GM23338 (cell line): ENCODE data around the gene DDX20. TPM values are rescaled to one million over a fixed set of nuclear protein-coding genes. Genes with fewer than 3 reads are reported as not detected.

Source experiments
- ATAC-seq: fragments of 200-7000 bp; cut with Tn5 transposase; 3 replicates; pipeline ENCODE4 v1.9.1; 2020
- DNase-seq: peaks from one replicate; pipeline ENCODE4 v3.0.0-alpha.2; 2015; ENCODE audit warnings: low spot score
- H2AFZ ChIP-seq: fragments of 200-600 bp; sonication (generic); 2 replicates; pipeline ENCODE4 v1.8.0; 2016; ENCODE audit warnings: antibody characterized with exemption, mild to moderate bottlenecking, moderate library complexity
- H3F3A ChIP-seq: fragments of 200-600 bp; sonication (generic); replicated peaks from 2 replicates; pipeline ENCODE4 v1.8.0; 2017; ENCODE audit warnings: antibody characterized with exemption, mixed run types, low read depth
- H3K27ac ChIP-seq: fragments of 200-600 bp; sonication (generic); 2 replicates; pipeline ENCODE4 v1.6.1; 2016; ENCODE audit warnings: low read depth
- H3K27me3 ChIP-seq: fragments of 200-600 bp; sonication (generic); 2 replicates; pipeline ENCODE4 v1.8.0; 2016; ENCODE audit warnings: mild to moderate bottlenecking, mixed run types, moderate library complexity; ENCODE audit not compliant: insufficient read depth
- H3K36me3 ChIP-seq: fragments of 200-600 bp; sonication (generic); 2 replicates; pipeline ENCODE4 v1.8.0; 2016; ENCODE audit warnings: mild to moderate bottlenecking; ENCODE audit not compliant: insufficient read depth
- H3K4me1 ChIP-seq: fragments of 200-600 bp; sonication (generic); 2 replicates; pipeline ENCODE4 v1.8.0; 2016; ENCODE audit warnings: mild to moderate bottlenecking, moderate library complexity; ENCODE audit not compliant: insufficient read depth
- H3K4me2 ChIP-seq: fragments of 200-600 bp; sonication (generic); 2 replicates; pipeline ENCODE4 v1.7.1; 2017; ENCODE audit warnings: mixed run types
- H3K4me3 ChIP-seq: fragments of 200-600 bp; sonication (generic); 2 replicates; pipeline ENCODE4 v1.6.1; 2016; ENCODE audit warnings: mixed run types
- H3K79me2 ChIP-seq: fragments of 200-600 bp; sonication (generic); replicated peaks from 2 replicates; pipeline ENCODE4 v1.8.0; 2017; ENCODE audit warnings: mild to moderate bottlenecking; ENCODE audit not compliant: insufficient read depth
- H3K9me2 ChIP-seq: fragments of 200-600 bp; sonication (generic); 2 replicates; pipeline ENCODE4 v1.8.0; 2017; ENCODE audit not compliant: insufficient read depth
- H4K20me1 ChIP-seq: fragments of 200-600 bp; sonication (generic); replicated peaks from 2 replicates; pipeline ENCODE4 v1.8.0; 2017; ENCODE audit warnings: mild to moderate bottlenecking; ENCODE audit not compliant: insufficient read depth
- H3K27ac Mint-ChIP-seq: 2 replicates; pipeline ENCODE4 v1.8.0; 2020; ENCODE audit warnings: inconsistent platforms, mild to moderate bottlenecking, moderate library complexity, mixed read lengths
- H3K27me3 Mint-ChIP-seq: 3 replicates; pipeline ENCODE4 v1.8.0; 2022; ENCODE audit warnings: low read depth, mild to moderate bottlenecking, moderate library complexity, mixed read lengths, inconsistent platforms; ENCODE audit not compliant: insufficient read depth, poor library complexity
- H3K36me3 Mint-ChIP-seq: 3 replicates; pipeline ENCODE4 v1.8.0; 2021; ENCODE audit warnings: low read depth, mild to moderate bottlenecking, inconsistent platforms, moderate library complexity, mixed read lengths
- H3K4me1 Mint-ChIP-seq: 3 replicates; pipeline ENCODE4 v1.8.0; 2020; ENCODE audit warnings: mild to moderate bottlenecking, inconsistent platforms, mixed read lengths
- H3K4me3 Mint-ChIP-seq: 3 replicates; pipeline ENCODE4 v1.8.0; 2021; ENCODE audit warnings: moderate library complexity, mild to moderate bottlenecking, inconsistent platforms, mixed read lengths
- H3K9me3 Mint-ChIP-seq: 3 replicates; pipeline ENCODE4 v1.8.0; 2020; ENCODE audit warnings: moderate library complexity, mild to moderate bottlenecking, inconsistent platforms, mixed read lengths
- EZH2phosphoT487 ChIP-seq: fragments of 200-600 bp; sonication (generic); IDR thresholded peaks from one replicate; pipeline ENCODE4 v1.8.1; 2018; ENCODE audit warnings: antibody characterized with exemption; ENCODE audit not compliant: unreplicated experiment
- JUNB ChIP-seq: IDR thresholded peaks from one replicate; pipeline ENCODE4 v1.6.1; 2016; ENCODE audit warnings: antibody characterized with exemption; ENCODE audit not compliant: unreplicated experiment
- NANOG ChIP-seq: IDR thresholded peaks from 2 replicates; pipeline ENCODE4 v1.6.1; 2016; ENCODE audit warnings: antibody characterized with exemption, borderline replicate concordance
- ZNF462 ChIP-seq: fragments of 250-450 bp; sonication (Bioruptor Pico); IDR thresholded peaks from 2 replicates; pipeline ENCODE4 v1.5.0; 2020; ENCODE audit warnings: mild to moderate bottlenecking, moderate library complexity
- polyA plus RNA-seq: library from polyadenylated mRNA; unstranded; fragments of >200 nt; fragmentation: Nextera tagmentation; extraction: Ambion mirVana; gene quantifications from 2 replicates; pipeline ENCODE4 v1.2.1, GENCODE V29; 2016
- total RNA-seq: library from RNA; depleted of rRNA; stranded (reverse); fragments of >200 nt; shearing (Covaris generic); gene quantifications from 2 replicates; pipeline ENCODE4 v1.2.3, GENCODE V29; 2014
- TF ChIP-seq, protein P1 (sequence below): IDR thresholded peaks from 2 replicates; pipeline ENCODE4 v1.6.1; 2016; ENCODE audit warnings: antibody characterized with exemption

DDX20 gene
- total and polyA plus RNA-seq, 2 experiments from 2014 or later: 11.9 to 54.4 TPM

DNA sequence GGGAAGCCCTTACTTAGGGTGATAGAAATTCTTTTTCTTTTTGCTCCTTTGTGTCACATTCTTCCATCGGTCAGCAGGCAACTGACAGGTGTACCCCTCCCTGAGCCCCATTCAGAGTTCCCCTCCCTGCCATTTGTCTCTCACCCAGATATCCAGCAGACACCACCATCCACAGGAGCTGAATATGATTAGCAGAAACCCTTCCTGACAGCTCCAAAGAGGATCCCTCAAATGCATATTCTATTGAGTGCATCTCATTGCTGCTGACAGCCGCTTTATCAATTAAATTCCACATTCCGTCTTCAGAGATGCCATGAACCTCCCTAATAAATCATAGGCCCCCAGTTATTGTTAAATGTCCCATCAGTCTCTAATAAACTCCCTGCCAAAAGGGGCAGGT lies 6.1 kb upstream of the DDX20 start:
- Histone ChIP-seq H3K27ac (no peak overlapping the region), H4K20me1 (no peaks in the 10 kb centered on the region), H3K27me3 (no peaks in the 10 kb centered on the region), H3K4me3 (no peak overlapping the region), H3K4me1 (peaks cover 3% of the 10 kb centered on the region), H3K36me3 (no peaks in the 10 kb centered on the region), H3F3A (0 out of 2 replicates have a peak, but pooled peaks cover 2% of the 10 kb centered on the region), H3K9me2 (no peaks in the 10 kb centered on the region), H3K79me2 (no peaks in the 10 kb centered on the region), H2AFZ (no peak overlapping the region), H3K4me2 (peak overlapping the region; percentile 15; the same call in 1 of the 2 replicates)
- no peak overlapping the region for H3K4me3 Mint-ChIP-seq
- peak; percentile 22; the same call in 1 of the 3 replicates for ATAC-seq
- peaks cover under 1% of the 10 kb centered on the region; the same call in 1 of the 3 replicates for H3K9me3 Mint-ChIP-seq
- peaks cover 24% of the 10 kb centered on the region for H3K4me1 Mint-ChIP-seq
- TF ChIP-seq NANOG (no peak), ZNF462 (CRISPR knock-in tag) (no peak), JUNB (no peak)
- no peak for DNase-seq
- H3K36me3 Mint-ChIP-seq: no peaks in the 10 kb centered on the region; the same call in 2 of the 3 replicates
- no peak overlapping the region for H3K27ac Mint-ChIP-seq
- peaks cover 13% of the 10 kb centered on the region for H3K27me3 Mint-ChIP-seq

DNA sequence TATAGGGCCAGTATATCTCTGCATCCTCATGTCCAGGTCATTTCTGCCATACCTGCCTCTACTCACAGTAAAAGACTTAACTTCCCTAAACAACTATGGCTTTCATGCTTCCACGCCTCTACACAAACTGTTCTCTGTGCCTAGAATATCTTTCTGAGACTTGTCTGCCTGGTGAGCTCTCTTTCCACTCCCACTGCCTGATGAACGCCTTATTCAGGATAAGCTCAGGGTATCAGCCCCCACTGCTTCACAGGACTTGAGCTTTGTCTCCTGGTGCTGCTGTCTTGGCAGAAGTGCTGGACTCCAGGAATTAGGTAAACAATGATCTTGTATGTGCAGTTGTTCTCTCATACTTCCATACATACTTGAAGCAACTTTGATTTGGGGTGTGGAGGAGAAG lies 4.8 kb upstream of the DDX20 start:
- Histone ChIP-seq H3K36me3 (no peaks in the 10 kb centered on the region), H3K4me3 (no peak overlapping the region), H3K9me2 (no peaks in the 10 kb centered on the region), H3K79me2 (0 out of 2 replicates have a peak, but pooled peaks cover under 1% of the 10 kb centered on the region), H3K4me2 (no peak overlapping the region), H3K27me3 (no peaks in the 10 kb centered on the region), H2AFZ (no peak overlapping the region), H3K4me1 (peaks cover 4% of the 10 kb centered on the region), H3F3A (0 out of 2 replicates have a peak, but pooled peaks cover 3% of the 10 kb centered on the region), H4K20me1 (no peaks in the 10 kb centered on the region), H3K27ac (no peak overlapping the region)
- no peak for DNase-seq
- H3K4me1 Mint-ChIP-seq: peaks cover 27% of the 10 kb centered on the region
- no peak overlapping the region; the same call in 1 of the 2 replicates for H3K27ac Mint-ChIP-seq
- H3K4me3 Mint-ChIP-seq: no peak overlapping the region
- ATAC-seq: no peak
- peaks cover 19% of the 10 kb centered on the region for H3K27me3 Mint-ChIP-seq
- H3K36me3 Mint-ChIP-seq: no peaks in the 10 kb centered on the region; the same call in 2 of the 3 replicates
- peaks cover 4% of the 10 kb centered on the region; the same call in 1 of the 3 replicates for H3K9me3 Mint-ChIP-seq
- TF ChIP-seq, protein P1, sequence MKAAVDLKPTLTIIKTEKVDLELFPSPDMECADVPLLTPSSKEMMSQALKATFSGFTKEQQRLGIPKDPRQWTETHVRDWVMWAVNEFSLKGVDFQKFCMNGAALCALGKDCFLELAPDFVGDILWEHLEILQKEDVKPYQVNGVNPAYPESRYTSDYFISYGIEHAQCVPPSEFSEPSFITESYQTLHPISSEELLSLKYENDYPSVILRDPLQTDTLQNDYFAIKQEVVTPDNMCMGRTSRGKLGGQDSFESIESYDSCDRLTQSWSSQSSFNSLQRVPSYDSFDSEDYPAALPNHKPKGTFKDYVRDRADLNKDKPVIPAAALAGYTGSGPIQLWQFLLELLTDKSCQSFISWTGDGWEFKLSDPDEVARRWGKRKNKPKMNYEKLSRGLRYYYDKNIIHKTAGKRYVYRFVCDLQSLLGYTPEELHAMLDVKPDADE: no peak
- no peak for TF ChIP-seq EZH2phosphoT487
- no peak for TF ChIP-seq ZNF462 (CRISPR knock-in tag)
